H1 (cell line): ENCODE results near the gene AGBL1. TPM values are rescaled to one million over a fixed set of nuclear protein-coding genes. Genes with fewer than 3 reads are reported as not detected.

Experiments used
- CTCF ChIA-PET: fragments of 300-600 bp; sonication (Branson Sonifier 250); formaldehyde crosslinking; loops from one replicate; lab custom pipeline; 2021; ENCODE audit not compliant: partially characterized antibody; lab: Charles Lee
- POLR2A ChIA-PET: fragments of 300-600 bp; sonication (Branson Sonifier 250); formaldehyde crosslinking; loops from one replicate; lab custom pipeline; 2021; ENCODE audit warnings: inconsistent platforms; ENCODE audit not compliant: partially characterized antibody; lab: Charles Lee
- DNase-seq, 2 experiments: peaks; one replicate each; pipeline versions ENCODE4 v3.0.0 to v3.0.0-alpha.2; 2010 to 2022; ENCODE audit warnings: low spot score in 2 of 2, low read depth in 1 of 2, mixed read lengths in 1 of 2
- FAIRE-seq: peaks from 2 replicates; lab custom pipeline; 2011; peaks lifted over from hg19 to GRCh38; lab: Jason Lieb, UNC
- H2AFZ ChIP-seq: 2 replicates; pipeline ENCODE4 v1.8.1; 2012; ENCODE audit warnings: low read length, inconsistent platforms
- H2AK5ac ChIP-seq: 2 replicates; pipeline ENCODE4 v1.6.1; 2013; ENCODE audit warnings: low read depth, low read length
- H2BK120ac ChIP-seq: replicated peaks from 2 replicates; pipeline ENCODE3; 2013; ENCODE audit warnings: low read depth, low read length, inconsistent platforms
- H2BK12ac ChIP-seq: 2 replicates; pipeline ENCODE4 v1.6.1; 2013; ENCODE audit warnings: low read depth, low read length
- H2BK15ac ChIP-seq: 2 replicates; pipeline ENCODE4 v1.6.1; 2013; ENCODE audit warnings: low read length
- H2BK20ac ChIP-seq: 2 replicates; pipeline ENCODE4 v1.6.1; 2013; ENCODE audit warnings: low read length
- H2BK5ac ChIP-seq: 2 replicates; pipeline ENCODE4 v1.6.1; 2013; ENCODE audit warnings: low read depth, low read length
- H3K14ac ChIP-seq: 2 replicates; pipeline ENCODE4 v1.6.1; 2013; ENCODE audit warnings: inconsistent platforms; ENCODE audit not compliant: insufficient read length
- H3K18ac ChIP-seq: 2 replicates; pipeline ENCODE4 v1.6.1; 2013; ENCODE audit warnings: low read length; ENCODE audit errors: extremely low read depth
- H3K23ac ChIP-seq: 2 replicates; pipeline ENCODE4 v1.6.1; 2013; ENCODE audit warnings: inconsistent platforms; ENCODE audit not compliant: insufficient read length
- H3K23me2 ChIP-seq: 2 replicates; pipeline ENCODE4 v1.6.1; 2013; ENCODE audit warnings: low read depth, low read length
- H3K27ac ChIP-seq: 2 replicates; pipeline ENCODE4 v1.6.1; 2011; ENCODE audit warnings: low read depth, low read length, inconsistent platforms
- H3K27me3 ChIP-seq, 4 experiments: replicated peaks in 1 of 4; 1 replicate in 1 of 4; 2 replicates in 3 of 4; pipeline versions ENCODE4 v1.6.1 to v1.8.1; 2011 to 2013; ENCODE audit warnings: low read length in 3 of 4, mild to moderate bottlenecking in 3 of 4, inconsistent platforms in 2 of 4, mixed read lengths in 2 of 4, moderate library complexity in 1 of 4; ENCODE audit not compliant: control insufficient read depth in 3 of 4, insufficient read depth in 3 of 4; ENCODE audit errors: extremely low read depth in 1 of 4
- H3K36me3 ChIP-seq, 4 experiments: 2 replicates each; pipeline versions ENCODE4 v1.6.1 to v1.8.1; 2011 to 2013; ENCODE audit warnings: mild to moderate bottlenecking in 4 of 4, low read length in 3 of 4, moderate library complexity in 2 of 4, control low read depth in 1 of 4, inconsistent platforms in 1 of 4; ENCODE audit not compliant: insufficient read depth in 4 of 4, control insufficient read depth in 2 of 4
- H3K4ac ChIP-seq: replicated peaks from 2 replicates; pipeline ENCODE3; 2013; ENCODE audit warnings: low read length, low read depth, mixed read lengths, inconsistent platforms; ENCODE audit not compliant: insufficient read length
- H3K4me1 ChIP-seq, 4 experiments: replicated peaks in 1 of 4; 1 replicate in 1 of 4; 2 replicates in 3 of 4; pipeline versions ENCODE4 v1.6.1 to v1.8.1; 2011 to 2013; ENCODE audit warnings: low read length in 3 of 4, inconsistent platforms in 2 of 4, mixed read lengths in 1 of 4; ENCODE audit not compliant: insufficient read depth in 4 of 4, control insufficient read depth in 3 of 4
- H3K4me2 ChIP-seq, 2 experiments: 2 replicates each; pipeline versions ENCODE4 v1.6.1 to v1.8.1; 2011 to 2013; ENCODE audit warnings: low read depth in 2 of 2, low read length in 2 of 2, control low read depth in 1 of 2, inconsistent platforms in 1 of 2, mild to moderate bottlenecking in 1 of 2; ENCODE audit not compliant: insufficient read depth in 1 of 2
- H3K4me3 ChIP-seq, 4 experiments: fragments of 200-600, 300-600 bp in 1 of 4; sonication (generic), shearing (Covaris generic), sonication (Bioruptor Twin) in 1 of 4; 2 replicates each; pipeline versions ENCODE4 v1.5.1 to v1.8.1; 2011 to 2016; ENCODE audit warnings: low read length in 4 of 4, low read depth in 3 of 4, control low read depth in 2 of 4, inconsistent platforms in 2 of 4, mild to moderate bottlenecking in 2 of 4, mixed read lengths in 1 of 4, moderate library complexity in 1 of 4; ENCODE audit not compliant: insufficient read depth in 2 of 4; ENCODE audit errors: extremely low read depth in 1 of 4
- H3K56ac ChIP-seq: replicated peaks from 2 replicates; pipeline ENCODE3; 2013; ENCODE audit warnings: low read depth, mild to moderate bottlenecking, mixed read lengths, low read length, inconsistent platforms; ENCODE audit not compliant: insufficient read length
- H3K79me1 ChIP-seq: 2 replicates; pipeline ENCODE4 v1.6.1; 2013; ENCODE audit warnings: low read depth, low read length, control low read depth
- H3K79me2 ChIP-seq, 2 experiments: 2 replicates each; pipeline versions ENCODE4 v1.6.1 to v1.8.1; 2012 to 2013; ENCODE audit warnings: low read length in 2 of 2, mild to moderate bottlenecking in 2 of 2, inconsistent platforms in 1 of 2; ENCODE audit not compliant: insufficient read depth in 2 of 2, control insufficient read depth in 1 of 2
- H3K9ac ChIP-seq, 4 experiments: replicated peaks in 1 of 4; 1 replicate in 1 of 4; 2 replicates in 3 of 4; pipeline versions ENCODE4 v1.6.1 to v1.8.1; 2011 to 2013; ENCODE audit warnings: low read depth in 3 of 4, low read length in 3 of 4, control low read depth in 2 of 4, mild to moderate bottlenecking in 2 of 4, moderate library complexity in 2 of 4, inconsistent platforms in 1 of 4; ENCODE audit errors: extremely low read depth in 1 of 4
- H3K9me3 ChIP-seq, 2 experiments: 2 replicates each; pipeline versions ENCODE4 v1.6.1 to v1.8.1; 2012 to 2013; ENCODE audit warnings: mild to moderate bottlenecking in 2 of 2, moderate library complexity in 2 of 2, control low read depth in 1 of 2, inconsistent platforms in 1 of 2, low read depth in 1 of 2, low read length in 1 of 2, mixed read lengths in 1 of 2; ENCODE audit not compliant: insufficient read depth in 2 of 2
- H4K20me1 ChIP-seq, 2 experiments: replicated peaks in 1 of 2; 2 replicates each; pipeline versions ENCODE3 to v1.8.1; 2011 to 2013; ENCODE audit warnings: inconsistent platforms in 2 of 2, low read length in 2 of 2, mild to moderate bottlenecking in 1 of 2; ENCODE audit not compliant: insufficient read depth in 2 of 2, control insufficient read depth in 1 of 2
- H4K5ac ChIP-seq: 2 replicates; pipeline ENCODE4 v1.6.1; 2013; ENCODE audit warnings: low read length, low read depth, mixed read lengths, inconsistent platforms; ENCODE audit not compliant: insufficient read length
- H4K8ac ChIP-seq: 2 replicates; pipeline ENCODE4 v1.8.0; 2013; ENCODE audit warnings: mild to moderate bottlenecking, moderate library complexity, low read length, inconsistent platforms; ENCODE audit not compliant: insufficient read depth; ENCODE audit errors: extremely low read depth
- H4K91ac ChIP-seq: replicated peaks from 2 replicates; pipeline ENCODE3; 2013; ENCODE audit warnings: low read length, mixed read lengths, inconsistent platforms; ENCODE audit not compliant: insufficient read length
- CHD1 ChIP-seq: IDR thresholded peaks from 2 replicates; pipeline ENCODE4 v1.6.1; 2012; ENCODE audit warnings: low read depth, low read length, improper control_type of control experiment
- CREB1 ChIP-seq: IDR thresholded peaks from 2 replicates; pipeline ENCODE4 v1.6.1; 2012; ENCODE audit warnings: inconsistent platforms
- GABPA ChIP-seq: IDR thresholded peaks from 2 replicates; pipeline ENCODE4 v1.6.1; 2011; ENCODE audit warnings: mild to moderate bottlenecking, low read length, moderate library complexity, borderline replicate concordance; ENCODE audit not compliant: insufficient read depth
- JUN ChIP-seq: IDR thresholded peaks from 2 replicates; pipeline ENCODE4 v1.6.1; 2011; ENCODE audit warnings: low read depth, mild to moderate bottlenecking, improper control_type of control experiment, low read length
- KDM4A ChIP-seq: IDR thresholded peaks from one replicate; pipeline ENCODE4 v1.7.1; 2012; ENCODE audit warnings: low read depth, mild to moderate bottlenecking, moderate library complexity, low read length, inconsistent platforms; ENCODE audit not compliant: severe bottlenecking
- NANOG ChIP-seq: IDR thresholded peaks from 2 replicates; pipeline ENCODE4 v1.6.1; 2011; ENCODE audit warnings: low read length, low read depth, mild to moderate bottlenecking, inconsistent platforms; ENCODE audit not compliant: insufficient read depth, poor library complexity, severe bottlenecking
- PHF8 ChIP-seq: fragments of 200-600 bp; sonication (generic); conservative IDR thresholded peaks from 2 replicates; pipeline ENCODE4 v1.7.1; 2012; ENCODE audit warnings: low read depth, mild to moderate bottlenecking, inconsistent platforms, low read length, moderate library complexity
- RNF2 ChIP-seq: fragments of 200-900, 300-1000 bp; sonication (generic); IDR thresholded peaks from 2 replicates; pipeline ENCODE4 v1.7.1; 2016; ENCODE audit warnings: borderline replicate concordance, low read depth, mild to moderate bottlenecking, antibody characterized with exemption, low read length; ENCODE audit not compliant: poor library complexity, severe bottlenecking; ENCODE audit errors: missing control alignments
- RXRA ChIP-seq: IDR thresholded peaks from 2 replicates; pipeline ENCODE4 v1.6.1; 2011; ENCODE audit warnings: low read depth, mild to moderate bottlenecking, low read length, moderate library complexity; ENCODE audit not compliant: insufficient read depth
- WGBS, 2 experiments: shearing (Covaris generic) in 1 of 2; methylation state at CpG; one replicate each; pipeline versions ENCODE4 v1.1.6 to v1.1.7; 2013 to 2015; ENCODE audit warnings: low lambda C conversion rate in 2 of 2, mixed read lengths in 2 of 2, inconsistent platforms in 1 of 2, low coverage in 1 of 2, missing lambda C conversion rate in 1 of 2; ENCODE audit not compliant: insufficient replicate concordance in 2 of 2, insufficient coverage in 1 of 2, insufficient read length in 1 of 2; ENCODE audit errors: extremely low coverage in 1 of 2, missing lambda C conversion rate in 1 of 2; 5-methylcytosine and 5-hydroxymethylcytosine counted together
- polyA plus RNA-seq, 7 experiments: library from polyadenylated mRNA; depleted of rRNA in 3 of 7; stranded (reverse) in 5 of 7; unstranded in 2 of 7; fragments of >200 nt in 5 of 7; fragments of 200-250 nt in 2 of 7; gene quantifications; 1 replicate in 5 of 7; 2 replicates in 1 of 7; 4 replicates in 1 of 7; pipeline versions ENCODE4 v1.2.1 to v1.2.3, GENCODE V29; 2011 to 2013; ENCODE audit warnings: missing spikeins in 2 of 7, mixed read lengths in 2 of 7
- total RNA-seq: library from RNA; stranded (reverse); fragmentation: NEBNext Ultra II Directional; extraction: Animal tissue kit (Norgen Biotek cat#: 25700); gene quantifications from 2 replicates; pipeline ENCODE4 v1.2.1, GENCODE V29; 2021
- TF ChIP-seq, protein P1 (sequence below): IDR thresholded peaks from 2 replicates; pipeline ENCODE4 v1.6.1; 2011; ENCODE audit warnings: low read depth, mild to moderate bottlenecking, low read length; ENCODE audit not compliant: insufficient read depth

The AGBL1 gene
- total and polyA plus RNA-seq, 2 of the 8 experiments (the other 6 are each of a cell fraction or from before 2014, with no cell fraction given) = not detected

DNA sequence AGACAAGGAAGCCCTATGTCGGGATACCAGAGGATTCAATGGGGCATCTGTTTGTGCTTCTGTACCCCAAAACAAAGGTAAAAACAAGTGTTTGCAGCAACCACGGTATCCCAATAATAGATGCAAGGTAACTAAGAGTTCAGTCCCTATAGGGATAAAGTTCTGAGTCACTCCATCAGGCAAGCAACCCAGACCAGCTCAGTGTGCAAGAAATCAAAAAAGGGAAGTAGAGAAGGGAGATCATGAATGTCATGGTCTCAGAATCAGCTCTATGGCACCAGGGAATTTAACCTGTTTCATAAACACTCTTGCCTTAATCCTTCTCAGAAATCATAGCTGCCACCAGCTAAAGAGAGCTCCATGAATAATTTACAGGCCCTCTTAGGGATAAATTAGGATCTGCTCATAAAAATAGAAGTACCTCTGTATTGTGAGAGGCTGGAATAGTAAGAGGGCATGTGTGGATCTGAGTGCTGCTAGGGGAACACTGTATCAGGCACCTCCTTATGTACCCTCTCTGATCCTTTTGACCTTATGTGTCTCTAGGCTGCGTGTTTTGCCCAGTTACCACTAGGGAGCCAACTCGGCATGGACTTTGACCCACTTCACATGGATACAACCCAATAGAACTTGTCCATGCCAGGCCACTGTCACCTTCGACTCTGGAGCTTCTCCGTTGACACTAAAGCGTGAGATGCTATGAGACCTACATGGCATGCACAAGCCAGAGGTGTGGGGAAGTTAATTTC lies 754.6 kb downstream of the AGBL1 start:
- Histone ChIP-seq H2AK5ac (no peak overlapping the region), H3K79me1 (no peaks in the 10 kb centered on the region), H2BK15ac (no peak overlapping the region), H2AFZ (no peak overlapping the region), H4K20me1 (no peaks in the 10 kb centered on the region), H2BK120ac (no peak overlapping the region), H3K4me1 (no peaks in the 10 kb centered on the region), H3K4ac (no peak overlapping the region), H3K23ac (no peak overlapping the region), H4K8ac (no peak overlapping the region), H2BK5ac (no peak overlapping the region), H3K27ac (no peak overlapping the region), H3K9ac (no peak overlapping the region), H3K27me3 (no peaks in the 10 kb centered on the region), H3K79me2 (no peaks in the 10 kb centered on the region), H4K5ac (no peak overlapping the region), H2BK20ac (no peak overlapping the region), H3K23me2 (no peaks in the 10 kb centered on the region), H2BK12ac (no peak overlapping the region), H3K4me2 (no peak overlapping the region), H3K4me3 (no peak overlapping the region), H3K56ac (no peak overlapping the region), H3K36me3 (no peaks in the 10 kb centered on the region), H4K91ac (no peak overlapping the region), H3K9me3 (no peaks in the 10 kb centered on the region), H3K14ac (no peak overlapping the region), H3K18ac (no peak overlapping the region)
- POLR2A ChIA-PET = no interaction called here
- CTCF ChIA-PET = no interaction called here
- FAIRE-seq (no peak), DNase-seq (no peak)
- WGBS, 2 experiments = 87% methylated on average over 7 of the region's 7 CpGs; no CpG with 5 or more reads in 1 of the 2 experiments
- no peak for TF ChIP-seq PHF8
- TF ChIP-seq RNF2 = no peak
- no peak for TF ChIP-seq NANOG
- TF ChIP-seq GABPA = no peak
- no peak for TF ChIP-seq RXRA
- TF ChIP-seq KDM4A = no peak
- TF ChIP-seq, protein P1, sequence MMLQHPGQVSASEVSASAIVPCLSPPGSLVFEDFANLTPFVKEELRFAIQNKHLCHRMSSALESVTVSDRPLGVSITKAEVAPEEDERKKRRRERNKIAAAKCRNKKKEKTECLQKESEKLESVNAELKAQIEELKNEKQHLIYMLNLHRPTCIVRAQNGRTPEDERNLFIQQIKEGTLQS = no peak
- TF ChIP-seq JUN = no peak
- TF ChIP-seq CHD1 = no peak
- TF ChIP-seq CREB1 = no peak
